ENCODE results near the gene PHACTR1.

The PHACTR1 gene

DNA sequence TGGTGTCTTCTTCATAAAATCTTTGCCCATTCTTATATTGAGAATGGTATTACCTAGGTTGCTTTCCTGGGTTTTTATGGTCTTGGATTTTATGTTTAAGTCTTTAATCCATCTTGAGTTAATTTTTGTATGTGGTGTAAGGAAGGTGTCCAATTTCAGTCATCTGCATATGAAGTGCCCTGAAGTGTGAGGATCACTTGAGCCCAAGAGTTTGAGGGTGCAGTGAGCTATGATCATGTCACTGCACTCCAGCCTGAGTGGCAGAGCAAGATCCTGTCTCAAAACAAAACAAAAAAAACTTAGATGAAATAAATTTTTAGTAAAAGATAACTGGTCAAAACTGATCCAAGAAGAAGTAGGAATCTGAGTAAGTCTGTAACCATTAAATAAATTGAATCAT is 396.4 kb downstream of the PHACTR1 start (continued):
- TF ChIP-seq, protein P1, sequence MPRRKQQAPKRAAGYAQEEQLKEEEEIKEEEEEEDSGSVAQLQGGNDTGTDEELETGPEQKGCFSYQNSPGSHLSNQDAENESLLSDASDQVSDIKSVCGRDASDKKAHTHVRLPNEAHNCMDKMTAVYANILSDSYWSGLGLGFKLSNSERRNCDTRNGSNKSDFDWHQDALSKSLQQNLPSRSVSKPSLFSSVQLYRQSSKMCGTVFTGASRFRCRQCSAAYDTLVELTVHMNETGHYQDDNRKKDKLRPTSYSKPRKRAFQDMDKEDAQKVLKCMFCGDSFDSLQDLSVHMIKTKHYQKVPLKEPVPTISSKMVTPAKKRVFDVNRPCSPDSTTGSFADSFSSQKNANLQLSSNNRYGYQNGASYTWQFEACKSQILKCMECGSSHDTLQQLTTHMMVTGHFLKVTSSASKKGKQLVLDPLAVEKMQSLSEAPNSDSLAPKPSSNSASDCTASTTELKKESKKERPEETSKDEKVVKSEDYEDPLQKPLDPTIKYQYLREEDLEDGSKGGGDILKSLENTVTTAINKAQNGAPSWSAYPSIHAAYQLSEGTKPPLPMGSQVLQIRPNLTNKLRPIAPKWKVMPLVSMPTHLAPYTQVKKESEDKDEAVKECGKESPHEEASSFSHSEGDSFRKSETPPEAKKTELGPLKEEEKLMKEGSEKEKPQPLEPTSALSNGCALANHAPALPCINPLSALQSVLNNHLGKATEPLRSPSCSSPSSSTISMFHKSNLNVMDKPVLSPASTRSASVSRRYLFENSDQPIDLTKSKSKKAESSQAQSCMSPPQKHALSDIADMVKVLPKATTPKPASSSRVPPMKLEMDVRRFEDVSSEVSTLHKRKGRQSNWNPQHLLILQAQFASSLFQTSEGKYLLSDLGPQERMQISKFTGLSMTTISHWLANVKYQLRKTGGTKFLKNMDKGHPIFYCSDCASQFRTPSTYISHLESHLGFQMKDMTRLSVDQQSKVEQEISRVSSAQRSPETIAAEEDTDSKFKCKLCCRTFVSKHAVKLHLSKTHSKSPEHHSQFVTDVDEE (CRISPR knock-in tag; IDR thresholded peaks at IDR 0.05), result no peak
- TF ChIP-seq CSDC2 (CRISPR knock-in tag; IDR thresholded peaks at IDR 0.05), result no peak

DNA sequence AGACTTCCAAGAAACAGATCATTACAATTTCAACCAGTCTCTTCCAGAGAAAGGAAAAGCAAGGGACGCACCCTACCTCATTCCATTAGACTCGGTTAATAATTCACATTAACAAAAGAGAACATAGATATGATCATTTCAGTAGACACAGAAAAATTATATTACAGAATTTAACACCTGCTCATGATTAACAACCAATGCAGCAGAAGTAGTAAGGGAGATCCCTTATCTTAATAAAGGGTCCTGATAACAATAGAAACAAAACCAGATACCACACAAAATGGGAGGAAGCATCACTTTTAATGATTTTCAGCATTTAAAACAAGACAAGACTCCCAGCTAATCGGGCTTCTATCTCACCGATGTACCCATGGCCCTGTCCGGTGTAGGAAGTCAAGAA is 396.8 kb downstream of the PHACTR1 start:
- no peak for TF ChIP-seq ARNTL (CRISPR knock-in tag; IDR thresholded peaks at IDR 0.05; ENCODE audit: borderline replicate concordance, low read depth)
- TF ChIP-seq, protein P1 (CRISPR knock-in tag; IDR thresholded peaks at IDR 0.05), result peak; percentile 70; the same call in 1 of the 2 replicates
- peak; percentile 93 for TF ChIP-seq TCF4 (CRISPR knock-in tag; IDR thresholded peaks at IDR 0.05; ENCODE audit: borderline replicate concordance)
- ATAC-seq, result no peak

DNA sequence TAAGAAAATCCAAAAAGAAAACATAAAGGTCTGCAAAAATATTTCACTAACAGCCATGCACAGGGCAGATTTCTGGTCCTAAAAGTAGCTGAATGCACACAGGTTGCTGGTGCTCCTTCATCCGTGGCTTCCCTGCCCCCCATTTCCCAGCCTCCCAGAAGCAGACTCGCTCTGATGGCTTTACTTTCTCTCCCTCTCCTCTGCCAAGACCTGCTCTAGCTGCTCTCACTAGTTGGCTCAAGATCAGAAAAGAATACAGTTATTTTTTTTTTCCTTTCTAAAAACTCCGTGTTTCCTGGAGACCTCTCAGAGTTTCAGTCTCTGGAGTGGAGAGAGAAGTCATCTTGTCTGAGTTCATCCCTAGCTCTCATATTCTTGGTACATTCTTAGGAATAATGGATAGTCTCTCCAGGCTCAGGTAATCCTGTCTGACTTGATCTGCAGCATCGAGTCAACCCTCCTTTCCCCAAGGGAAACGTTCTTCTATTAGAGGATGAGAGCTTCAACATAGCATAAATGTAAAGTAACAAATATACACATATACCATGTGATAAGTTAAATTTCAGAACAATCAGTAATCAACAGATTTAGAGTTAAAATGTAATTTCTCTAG is 397.5 kb downstream of the PHACTR1 start:
- TF ChIP-seq ZNF70 (CRISPR knock-in tag; IDR thresholded peaks at IDR 0.05), result no peak
- TF ChIP-seq, protein P2, sequence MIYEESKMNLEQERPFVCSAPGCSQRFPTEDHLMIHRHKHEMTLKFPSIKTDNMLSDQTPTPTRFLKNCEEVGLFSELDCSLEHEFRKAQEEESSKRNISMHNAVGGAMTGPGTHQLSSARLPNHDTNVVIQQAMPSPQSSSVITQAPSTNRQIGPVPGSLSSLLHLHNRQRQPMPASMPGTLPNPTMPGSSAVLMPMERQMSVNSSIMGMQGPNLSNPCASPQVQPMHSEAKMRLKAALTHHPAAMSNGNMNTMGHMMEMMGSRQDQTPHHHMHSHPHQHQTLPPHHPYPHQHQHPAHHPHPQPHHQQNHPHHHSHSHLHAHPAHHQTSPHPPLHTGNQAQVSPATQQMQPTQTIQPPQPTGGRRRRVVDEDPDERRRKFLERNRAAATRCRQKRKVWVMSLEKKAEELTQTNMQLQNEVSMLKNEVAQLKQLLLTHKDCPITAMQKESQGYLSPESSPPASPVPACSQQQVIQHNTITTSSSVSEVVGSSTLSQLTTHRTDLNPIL (CRISPR knock-in tag; IDR thresholded peaks at IDR 0.05; ENCODE audit: low read depth), result no peak
- TF ChIP-seq CSDC2 (CRISPR knock-in tag; IDR thresholded peaks at IDR 0.05), result no peak
- TF ChIP-seq TOX (CRISPR knock-in tag; IDR thresholded peaks at IDR 0.05; ENCODE audit: borderline replicate concordance), result no peak
- TF ChIP-seq OSR1 (CRISPR knock-in tag; IDR thresholded peaks at IDR 0.05), result no peak
- TF ChIP-seq ZFP30 (CRISPR knock-in tag; IDR thresholded peaks at IDR 0.05), result no peak
- no peak for ATAC-seq

DNA sequence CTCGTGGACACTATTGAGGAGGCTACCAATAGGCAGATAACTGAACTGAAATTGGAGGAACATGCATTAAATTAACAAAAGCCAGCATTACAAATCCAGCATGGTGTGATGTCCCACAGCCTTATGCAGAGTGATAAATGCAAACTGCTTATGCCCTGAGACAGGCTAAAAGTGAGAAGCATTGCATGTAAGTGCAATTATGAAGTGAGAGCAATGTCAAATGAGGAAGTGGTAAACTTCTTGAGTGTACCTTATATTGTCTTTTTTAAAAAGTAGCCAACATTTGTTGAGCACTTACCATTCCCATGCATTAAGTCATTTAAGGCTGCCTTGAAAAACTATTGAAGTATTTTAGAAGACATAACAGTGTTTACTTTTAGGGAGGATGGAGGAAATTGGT is 399.6 kb downstream of the PHACTR1 start:
- no peak for ATAC-seq
- TF ChIP-seq, protein P3, sequence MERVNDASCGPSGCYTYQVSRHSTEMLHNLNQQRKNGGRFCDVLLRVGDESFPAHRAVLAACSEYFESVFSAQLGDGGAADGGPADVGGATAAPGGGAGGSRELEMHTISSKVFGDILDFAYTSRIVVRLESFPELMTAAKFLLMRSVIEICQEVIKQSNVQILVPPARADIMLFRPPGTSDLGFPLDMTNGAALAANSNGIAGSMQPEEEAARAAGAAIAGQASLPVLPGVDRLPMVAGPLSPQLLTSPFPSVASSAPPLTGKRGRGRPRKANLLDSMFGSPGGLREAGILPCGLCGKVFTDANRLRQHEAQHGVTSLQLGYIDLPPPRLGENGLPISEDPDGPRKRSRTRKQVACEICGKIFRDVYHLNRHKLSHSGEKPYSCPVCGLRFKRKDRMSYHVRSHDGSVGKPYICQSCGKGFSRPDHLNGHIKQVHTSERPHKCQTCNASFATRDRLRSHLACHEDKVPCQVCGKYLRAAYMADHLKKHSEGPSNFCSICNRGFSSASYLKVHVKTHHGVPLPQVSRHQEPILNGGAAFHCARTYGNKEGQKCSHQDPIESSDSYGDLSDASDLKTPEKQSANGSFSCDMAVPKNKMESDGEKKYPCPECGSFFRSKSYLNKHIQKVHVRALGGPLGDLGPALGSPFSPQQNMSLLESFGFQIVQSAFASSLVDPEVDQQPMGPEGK (CRISPR knock-in tag; IDR thresholded peaks at IDR 0.05; ENCODE audit: borderline replicate concordance), result no peak
- TF ChIP-seq BACH2 (CRISPR knock-in tag; IDR thresholded peaks at IDR 0.05; ENCODE audit: borderline replicate concordance) (no peak), SNAI2 (CRISPR knock-in tag; IDR thresholded peaks at IDR 0.05) (no peak), ARNTL (CRISPR knock-in tag; IDR thresholded peaks at IDR 0.05; ENCODE audit: borderline replicate concordance, low read depth) (no peak), OSR1 (CRISPR knock-in tag; IDR thresholded peaks at IDR 0.05) (no peak), ZNF8 (CRISPR knock-in tag; IDR thresholded peaks at IDR 0.05) (no peak), ZNF70 (CRISPR knock-in tag; IDR thresholded peaks at IDR 0.05) (no peak), TCF4 (CRISPR knock-in tag; IDR thresholded peaks at IDR 0.05; ENCODE audit: borderline replicate concordance) (no peak), ESRRG (CRISPR knock-in tag; IDR thresholded peaks at IDR 0.05) (no peak), TOX (CRISPR knock-in tag; IDR thresholded peaks at IDR 0.05; ENCODE audit: borderline replicate concordance) (no peak), RARB (CRISPR knock-in tag; IDR thresholded peaks at IDR 0.05) (no peak), ZC3H10 (CRISPR knock-in tag; IDR thresholded peaks at IDR 0.05) (no peak)
- TF ChIP-seq, protein P4, sequence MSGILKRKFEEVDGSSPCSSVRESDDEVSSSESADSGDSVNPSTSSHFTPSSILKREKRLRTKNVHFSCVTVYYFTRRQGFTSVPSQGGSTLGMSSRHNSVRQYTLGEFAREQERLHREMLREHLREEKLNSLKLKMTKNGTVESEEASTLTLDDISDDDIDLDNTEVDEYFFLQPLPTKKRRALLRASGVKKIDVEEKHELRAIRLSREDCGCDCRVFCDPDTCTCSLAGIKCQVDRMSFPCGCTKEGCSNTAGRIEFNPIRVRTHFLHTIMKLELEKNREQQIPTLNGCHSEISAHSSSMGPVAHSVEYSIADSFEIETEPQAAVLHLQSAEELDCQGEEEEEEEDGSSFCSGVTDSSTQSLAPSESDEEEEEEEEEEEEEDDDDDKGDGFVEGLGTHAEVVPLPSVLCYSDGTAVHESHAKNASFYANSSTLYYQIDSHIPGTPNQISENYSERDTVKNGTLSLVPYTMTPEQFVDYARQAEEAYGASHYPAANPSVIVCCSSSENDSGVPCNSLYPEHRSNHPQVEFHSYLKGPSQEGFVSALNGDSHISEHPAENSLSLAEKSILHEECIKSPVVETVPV (CRISPR knock-in tag; IDR thresholded peaks at IDR 0.05), result no peak
- TF ChIP-seq, protein P2 (CRISPR knock-in tag; IDR thresholded peaks at IDR 0.05; ENCODE audit: low read depth), result no peak
- TF ChIP-seq, protein P1 (CRISPR knock-in tag; IDR thresholded peaks at IDR 0.05), result no peak

All from SK-N-SH treated with all-trans-retinoic acid at 6 μM for 48 hours (cell line).